SH-SY5Y (cell line): ENCODE data around the gene REX1BD.

Experiments used
- GATA2 ChIP-seq: IDR thresholded peaks from 2 replicates; pipeline ENCODE4 v1.6.1; 2011; ENCODE audit warnings: mild to moderate bottlenecking, low read depth, low read length
- GATA3 ChIP-seq: IDR thresholded peaks from 2 replicates; pipeline ENCODE4 v1.6.1; 2011; ENCODE audit warnings: low read depth, mild to moderate bottlenecking, low read length, moderate library complexity

DNA sequence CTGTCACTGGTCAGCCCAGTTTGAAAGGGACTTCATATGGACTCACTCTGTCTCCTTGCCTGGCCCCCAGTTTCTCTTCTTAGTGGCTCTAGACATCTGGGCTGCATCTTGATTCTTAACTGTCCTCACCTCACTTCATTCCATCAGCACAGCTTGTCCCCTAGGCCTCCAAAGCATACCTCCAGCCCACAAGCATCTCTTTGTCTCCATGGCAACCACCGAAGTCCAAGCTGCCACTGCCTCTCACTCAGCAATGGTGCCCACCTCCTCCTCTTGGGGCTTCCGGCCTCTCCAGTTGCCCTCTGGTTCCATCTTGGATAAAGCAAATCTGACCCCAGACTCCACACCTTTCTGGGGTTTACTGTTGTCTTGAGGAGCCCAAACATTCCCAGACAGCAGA lies 38.3 kb downstream of the REX1BD start:
- TF ChIP-seq GATA2 (no peak), GATA3 (no peak)
